GM23248 (cell line): ENCODE results near the gene CELSR2. TPM values are rescaled to one million over a fixed set of nuclear protein-coding genes. Genes with fewer than 3 reads are reported as not detected.

Experiments
- DNase-seq: peaks from one replicate; pipeline ENCODE4 v3.0.0-alpha.2; 2015
- H2AFZ ChIP-seq: fragments of 200-600 bp; sonication (generic); 2 replicates; pipeline ENCODE4 v1.6.1; 2016; ENCODE audit warnings: antibody characterized with exemption
- H3F3A ChIP-seq: fragments of 200-600 bp; sonication (generic); 2 replicates; pipeline ENCODE4 v1.6.1; 2016; ENCODE audit warnings: mild to moderate bottlenecking, antibody characterized with exemption, mixed run types; ENCODE audit not compliant: insufficient read depth
- H3K27ac ChIP-seq: fragments of 200-600 bp; sonication (generic); 2 replicates; pipeline ENCODE4 v1.5.1; 2016; ENCODE audit warnings: mild to moderate bottlenecking
- H3K27me3 ChIP-seq: fragments of 200-600 bp; sonication (generic); replicated peaks from 2 replicates; pipeline ENCODE4 v1.6.1; 2016; ENCODE audit warnings: mild to moderate bottlenecking; ENCODE audit not compliant: insufficient read depth
- H3K36me3 ChIP-seq: fragments of 200-600 bp; sonication (generic); 2 replicates; pipeline ENCODE4 v1.6.1; 2016; ENCODE audit warnings: low read depth, mild to moderate bottlenecking
- H3K4me1 ChIP-seq: fragments of 200-600 bp; sonication (generic); 2 replicates; pipeline ENCODE4 v1.6.1; 2016; ENCODE audit warnings: mild to moderate bottlenecking; ENCODE audit not compliant: insufficient read depth
- H3K4me2 ChIP-seq: fragments of 200-600 bp; sonication (generic); one replicate; pipeline ENCODE4 v1.6.1; 2016; ENCODE audit warnings: mild to moderate bottlenecking; ENCODE audit not compliant: unreplicated experiment
- H3K4me3 ChIP-seq: fragments of 200-600 bp; sonication (generic); 2 replicates; pipeline ENCODE4 v1.5.1; 2016; ENCODE audit warnings: mild to moderate bottlenecking
- H3K79me2 ChIP-seq: fragments of 200-600 bp; sonication (generic); 2 replicates; pipeline ENCODE4 v1.6.1; 2016; ENCODE audit warnings: mild to moderate bottlenecking; ENCODE audit not compliant: insufficient read depth
- H3K9ac ChIP-seq: fragments of 200-600 bp; sonication (generic); 2 replicates; pipeline ENCODE4 v1.6.1; 2016; ENCODE audit warnings: mild to moderate bottlenecking
- H3K9me2 ChIP-seq: fragments of 200-600 bp; sonication (generic); 2 replicates; pipeline ENCODE4 v1.6.1; 2016; ENCODE audit warnings: mixed run types, mild to moderate bottlenecking, moderate library complexity; ENCODE audit not compliant: insufficient read depth
- H3K9me3 ChIP-seq: fragments of 200-600 bp; sonication (generic); one replicate; pipeline ENCODE4 v1.6.1; 2017; ENCODE audit warnings: low read depth
- H4K20me1 ChIP-seq: fragments of 200-600 bp; sonication (generic); 2 replicates; pipeline ENCODE4 v1.6.0; 2016; ENCODE audit not compliant: insufficient read depth
- EZH2 ChIP-seq: fragments of 200-600 bp; sonication (generic); IDR thresholded peaks from 2 replicates; pipeline ENCODE4 v1.6.1; 2018; ENCODE audit warnings: antibody characterized with exemption, mild to moderate bottlenecking; ENCODE audit not compliant: insufficient read depth, poor library complexity, severe bottlenecking
- EZH2phosphoT487 ChIP-seq: fragments of 200-600 bp; sonication (generic); IDR thresholded peaks from 2 replicates; pipeline ENCODE4 v1.6.1; 2018; ENCODE audit warnings: antibody characterized with exemption, moderate library complexity, mild to moderate bottlenecking, low read depth; ENCODE audit not compliant: insufficient read depth
- WGBS, 2 experiments: methylation state at CpG; one replicate each; pipeline ENCODE4 v1.1.6; 2015 to 2017; ENCODE audit warnings: low lambda C conversion rate in 2 of 2, low coverage in 1 of 2; ENCODE audit errors: missing lambda C conversion rate in 2 of 2; 5-methylcytosine and 5-hydroxymethylcytosine counted together
- in situ Hi-C: fragments of 300-500 bp; cut with MboI; formaldehyde crosslinking; loops from 2 replicates; pipeline ENCODE4 v1.15.0; 2020
- polyA plus RNA-seq: library from polyadenylated mRNA; unstranded; fragments of >200 nt; fragmentation: Nextera tagmentation; extraction: Ambion mirVana; gene quantifications from 2 replicates; pipeline ENCODE4 v1.2.1, GENCODE V29; 2016
- total RNA-seq: library from RNA; depleted of rRNA; stranded (reverse); fragments of >200 nt; shearing (Covaris generic); gene quantifications from 2 replicates; pipeline ENCODE4 v1.2.3, GENCODE V29; 2014

CELSR2 gene
- total and polyA plus RNA-seq, 2 experiments from 2014 or later = 0.11 to 0.32 TPM

GRCh38 chr1:109272021-109272799 lies 22.9 kb downstream of the CELSR2 start:
- TF ChIP-seq EZH2phosphoT487 (no peak), EZH2 (no peak)
- no peak overlapping the region for H3K27ac ChIP-seq
- H3K4me3 ChIP-seq = no peak overlapping the region
- in situ Hi-C loops = no loop called here
- H3F3A ChIP-seq = no peaks in the 10 kb centered on the region; the same call in 1 of the 2 replicates
- 75 to 85% methylated on average over 13 of the region's 13 CpGs for WGBS, 2 experiments
- no peak overlapping the region for H2AFZ ChIP-seq
- no peak overlapping the region for H3K4me2 ChIP-seq
- H3K9me2 ChIP-seq = no peaks in the 10 kb centered on the region
- H4K20me1 ChIP-seq = no peaks in the 10 kb centered on the region
- no peak for DNase-seq
- H3K27me3 ChIP-seq = no peaks in the 10 kb centered on the region
- no peaks in the 10 kb centered on the region for H3K9me3 ChIP-seq
- H3K36me3 ChIP-seq = no peaks in the 10 kb centered on the region
- H3K4me1 ChIP-seq = peaks cover 6% of the 10 kb centered on the region; the same call in 1 of the 2 replicates
- H3K79me2 ChIP-seq = no peaks in the 10 kb centered on the region
- no peak overlapping the region for H3K9ac ChIP-seq

- Histone ChIP-seq H3F3A (no peaks in the 10 kb centered on the region; the same call in 1 of the 2 replicates), H4K20me1 (no peaks in the 10 kb centered on the region), H3K4me2 (no peak overlapping the region), H3K9me3 (no peaks in the 10 kb centered on the region), H3K27ac (no peak overlapping the region), H3K9me2 (no peaks in the 10 kb centered on the region), H3K4me3 (no peak overlapping the region), H2AFZ (no peak overlapping the region), H3K79me2 (no peaks in the 10 kb centered on the region), H3K27me3 (no peaks in the 10 kb centered on the region), H3K4me1 (peaks cover 6% of the 10 kb centered on the region; the same call in 1 of the 2 replicates), H3K36me3 (no peaks in the 10 kb centered on the region), H3K9ac (no peak overlapping the region)
- 95 to 96% methylated on average over 16 of the region's 16 CpGs for WGBS, 2 experiments
- no peak for DNase-seq
- TF ChIP-seq EZH2phosphoT487 = no peak
- TF ChIP-seq EZH2 = no peak
- in situ Hi-C loops = no loop called here
Measured at GRCh38 chr1:109272831-109273547, 23.6 kb downstream of the CELSR2 start.

GRCh38 chr1:109273570-109274288 lies 24.4 kb downstream of the CELSR2 start:
- Histone ChIP-seq H3K4me3 (no peak overlapping the region), H4K20me1 (no peaks in the 10 kb centered on the region), H3K9ac (no peak overlapping the region), H3K4me1 (peaks cover 6% of the 10 kb centered on the region; the same call in 1 of the 2 replicates), H3K79me2 (no peaks in the 10 kb centered on the region), H3K4me2 (no peak overlapping the region), H3K36me3 (no peaks in the 10 kb centered on the region), H3K9me3 (no peaks in the 10 kb centered on the region), H3F3A (no peaks in the 10 kb centered on the region; the same call in 1 of the 2 replicates), H3K27me3 (no peaks in the 10 kb centered on the region), H3K27ac (no peak overlapping the region), H2AFZ (no peak overlapping the region), H3K9me2 (no peaks in the 10 kb centered on the region)
- no peak for DNase-seq
- 85 to 86% methylated on average over 23 to 30 of the region's 30 CpGs for WGBS, 2 experiments
- in situ Hi-C loops = no loop called here
- no peak for TF ChIP-seq EZH2
- TF ChIP-seq EZH2phosphoT487 = no peak
